Mesendoderm (in vitro differentiated cells): ENCODE data around the gene CSNK1E.

Experiments used
- DNase-seq: peaks from one replicate; pipeline ENCODE4 v3.0.0; 2013
- H2AK5ac ChIP-seq: 2 replicates; pipeline ENCODE4 v1.6.1; 2013; ENCODE audit warnings: low read length, inconsistent platforms
- H2BK120ac ChIP-seq: 2 replicates; pipeline ENCODE4 v1.6.1; 2013; ENCODE audit warnings: low read depth, mild to moderate bottlenecking, low read length, moderate library complexity, mixed read lengths
- H2BK15ac ChIP-seq: replicated peaks from 2 replicates; pipeline ENCODE4 v1.6.1; 2013; ENCODE audit warnings: low read depth, mild to moderate bottlenecking, moderate library complexity
- H2BK5ac ChIP-seq: 2 replicates; pipeline ENCODE4 v1.6.1; 2013; ENCODE audit warnings: low read length, inconsistent platforms
- H3K18ac ChIP-seq: 2 replicates; pipeline ENCODE4 v1.6.1; 2013; ENCODE audit warnings: mild to moderate bottlenecking, low read length, mixed read lengths
- H3K23ac ChIP-seq: one replicate; pipeline ENCODE4 v1.6.1; 2013; ENCODE audit warnings: low read length
- H3K27ac ChIP-seq: 2 replicates; pipeline ENCODE4 v1.5.1; 2013; ENCODE audit warnings: low read depth, mild to moderate bottlenecking, inconsistent platforms, low read length, moderate library complexity
- H3K27me3 ChIP-seq: 2 replicates; pipeline ENCODE4 v1.6.1; 2013; ENCODE audit warnings: low read length, control low read depth, mild to moderate bottlenecking, inconsistent platforms; ENCODE audit not compliant: insufficient read depth, poor library complexity
- H3K36me3 ChIP-seq: 2 replicates; pipeline ENCODE4 v1.6.1; 2013; ENCODE audit warnings: low read length, inconsistent platforms; ENCODE audit not compliant: control insufficient read depth, insufficient read depth
- H3K4ac ChIP-seq: one replicate; pipeline ENCODE4 v1.6.1; 2013; ENCODE audit warnings: low read depth, mild to moderate bottlenecking, low read length, moderate library complexity
- H3K4me1 ChIP-seq: 2 replicates; pipeline ENCODE4 v1.6.1; 2013; ENCODE audit warnings: low read depth, low read length, inconsistent platforms; ENCODE audit not compliant: control insufficient read depth
- H3K4me2 ChIP-seq: 2 replicates; pipeline ENCODE4 v1.6.1; 2013; ENCODE audit warnings: low read length
- H3K4me3 ChIP-seq: 2 replicates; pipeline ENCODE4 v1.5.1; 2013; ENCODE audit warnings: mild to moderate bottlenecking, low read length
- H3K56ac ChIP-seq: one replicate; pipeline ENCODE4 v1.6.1; 2013; ENCODE audit warnings: low read length
- H3K79me1 ChIP-seq: 2 replicates; pipeline ENCODE4 v1.6.1; 2013; ENCODE audit warnings: low read length, inconsistent platforms
- H3K79me2 ChIP-seq: 2 replicates; pipeline ENCODE4 v1.6.1; 2013; ENCODE audit warnings: mild to moderate bottlenecking, low read length; ENCODE audit not compliant: control insufficient read depth, insufficient read depth
- H3K9ac ChIP-seq: 2 replicates; pipeline ENCODE4 v1.6.1; 2013; ENCODE audit warnings: low read length, inconsistent platforms
- H4K5ac ChIP-seq: one replicate; pipeline ENCODE4 v1.6.1; 2013; ENCODE audit warnings: low read length
- H4K8ac ChIP-seq: one replicate; pipeline ENCODE4 v1.6.1; 2013; ENCODE audit warnings: low read depth, mild to moderate bottlenecking, control low read depth, low read length, moderate library complexity
- WGBS: extraction: QIAGEN DNeasy Blood & Tissue Kit; methylation state at CpG from one replicate; pipeline ENCODE4 v1.1.7; 2013; ENCODE audit warnings: low lambda C conversion rate, missing lambda C conversion rate; ENCODE audit not compliant: insufficient coverage; ENCODE audit errors: extremely low coverage; 5-methylcytosine and 5-hydroxymethylcytosine counted together

CSNK1E gene

DNA sequence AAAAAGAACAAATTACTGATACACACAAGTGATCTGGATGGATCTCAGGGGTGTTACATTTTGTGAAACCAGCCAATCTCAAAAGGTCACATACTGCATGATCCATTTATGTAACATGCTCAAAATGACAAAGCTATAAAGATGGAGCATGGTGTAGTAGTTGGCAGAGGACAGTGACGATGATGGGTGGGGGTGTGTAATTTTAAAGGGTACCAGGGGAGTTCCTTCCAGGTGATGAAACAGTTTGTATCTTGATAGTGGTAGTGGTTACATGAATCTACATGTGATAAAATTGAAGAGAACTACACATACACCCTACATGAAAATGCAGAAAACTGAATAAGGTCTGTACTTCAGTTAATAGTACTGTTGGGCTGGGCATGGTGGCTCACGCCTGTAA lies 61.5 kb downstream of the CSNK1E start:
- Histone ChIP-seq H3K27ac (no peak overlapping the region), H3K27me3 (no peaks in the 10 kb centered on the region), H3K56ac (no peak overlapping the region), H3K4ac (no peak overlapping the region), H3K79me1 (peaks cover 9% of the 10 kb centered on the region), H2AK5ac (no peak overlapping the region), H3K4me3 (no peak overlapping the region), H2BK120ac (no peak overlapping the region), H4K5ac (no peak overlapping the region), H3K23ac (no peak overlapping the region), H4K8ac (no peak overlapping the region), H3K79me2 (peaks cover 11% of the 10 kb centered on the region), H3K4me1 (no peaks in the 10 kb centered on the region), H2BK5ac (no peak overlapping the region), H2BK15ac (no peak overlapping the region), H3K9ac (no peak overlapping the region), H3K18ac (no peak overlapping the region), H3K4me2 (no peak overlapping the region), H3K36me3 (no peaks in the 10 kb centered on the region)
- no CpG with 5 or more reads among the region's 2 CpGs for WGBS
- DNase-seq = no peak

DNA sequence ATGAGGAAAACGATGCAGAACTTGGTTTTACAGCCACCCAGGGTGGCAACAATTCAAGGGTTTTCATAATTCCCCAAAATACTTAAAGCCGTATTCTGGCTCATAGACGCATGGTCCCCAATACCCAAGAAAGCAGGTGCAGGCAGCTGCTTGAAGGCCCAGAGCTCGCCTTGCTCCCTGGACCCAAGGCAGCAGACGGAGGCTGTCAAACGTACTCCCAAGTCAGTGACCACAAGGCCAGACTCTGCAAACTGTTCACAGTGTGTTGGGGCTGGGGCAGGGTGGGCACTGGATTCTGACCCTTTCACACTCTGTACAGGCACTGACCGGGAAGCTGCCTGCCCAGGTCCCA lies 65.9 kb downstream of the CSNK1E start:
- Histone ChIP-seq H2AK5ac (no peak overlapping the region), H3K4me1 (no peaks in the 10 kb centered on the region), H3K27ac (no peak overlapping the region), H3K23ac (no peak overlapping the region), H3K79me2 (peaks cover 3% of the 10 kb centered on the region), H3K9ac (no peak overlapping the region), H2BK120ac (no peak overlapping the region), H2BK15ac (no peak overlapping the region), H3K4me2 (no peak overlapping the region), H4K8ac (no peak overlapping the region), H3K4ac (no peak overlapping the region), H3K18ac (no peak overlapping the region), H3K4me3 (no peak overlapping the region), H4K5ac (no peak overlapping the region), H2BK5ac (no peak overlapping the region), H3K36me3 (no peaks in the 10 kb centered on the region), H3K56ac (no peak overlapping the region), H3K27me3 (no peaks in the 10 kb centered on the region), H3K79me1 (peaks cover 14% of the 10 kb centered on the region)
- DNase-seq = no peak
- WGBS = no CpG with 5 or more reads among the region's 7 CpGs

DNA sequence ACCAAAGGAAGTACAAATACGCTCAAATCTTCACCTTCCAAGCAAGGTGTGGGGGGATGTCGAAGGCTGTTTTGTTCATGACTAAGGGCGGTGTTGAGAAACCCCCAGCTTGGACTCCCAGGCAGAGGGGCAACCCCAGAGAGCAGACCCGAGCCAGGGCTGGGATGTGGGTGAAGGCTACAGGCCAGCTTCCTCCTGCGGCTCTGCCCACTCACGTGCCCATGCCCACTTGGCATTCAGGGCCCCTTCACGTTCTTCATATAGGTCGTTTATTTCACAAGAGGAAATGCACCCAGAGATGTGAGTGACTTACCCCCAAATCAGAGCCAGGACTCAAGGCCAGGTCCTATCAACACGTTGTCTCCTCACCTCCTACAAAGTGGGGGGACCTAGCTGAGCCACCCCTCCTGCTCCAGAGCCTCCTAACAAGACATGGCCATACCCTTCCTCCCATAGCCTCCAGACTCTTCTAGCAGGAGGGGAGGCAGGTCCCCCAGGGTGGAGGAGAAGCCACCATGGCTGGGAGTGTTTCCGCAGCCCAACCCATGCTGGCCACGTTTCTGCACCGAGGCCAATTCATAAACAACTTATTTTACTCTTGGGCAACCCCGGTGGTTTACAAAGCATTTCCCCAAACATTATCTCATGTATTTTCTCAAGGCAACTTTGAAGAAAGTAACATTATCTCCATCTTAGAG lies 66.4 kb downstream of the CSNK1E start:
- H3K27ac ChIP-seq = no peak overlapping the region
- H3K4ac ChIP-seq = no peak overlapping the region
- no CpG with 5 or more reads among the region's 13 CpGs for WGBS
- H3K36me3 ChIP-seq = peaks cover 1% of the 10 kb centered on the region
- no peak overlapping the region for H2BK5ac ChIP-seq
- H3K27me3 ChIP-seq = no peaks in the 10 kb centered on the region
- no peak overlapping the region for H2AK5ac ChIP-seq
- H3K4me1 ChIP-seq = no peaks in the 10 kb centered on the region
- H3K56ac ChIP-seq = no peak overlapping the region
- no peak overlapping the region for H3K18ac ChIP-seq
- no peak overlapping the region for H3K23ac ChIP-seq
- no peak overlapping the region for H3K4me2 ChIP-seq
- DNase-seq = no peak
- H2BK120ac ChIP-seq = no peak overlapping the region
- peaks cover 14% of the 10 kb centered on the region for H3K79me1 ChIP-seq
- H3K4me3 ChIP-seq = no peak overlapping the region
- H3K9ac ChIP-seq = no peak overlapping the region
- peaks cover 3% of the 10 kb centered on the region for H3K79me2 ChIP-seq
- H4K5ac ChIP-seq = no peak overlapping the region
- H2BK15ac ChIP-seq = no peak overlapping the region
- no peak overlapping the region for H4K8ac ChIP-seq

DNA sequence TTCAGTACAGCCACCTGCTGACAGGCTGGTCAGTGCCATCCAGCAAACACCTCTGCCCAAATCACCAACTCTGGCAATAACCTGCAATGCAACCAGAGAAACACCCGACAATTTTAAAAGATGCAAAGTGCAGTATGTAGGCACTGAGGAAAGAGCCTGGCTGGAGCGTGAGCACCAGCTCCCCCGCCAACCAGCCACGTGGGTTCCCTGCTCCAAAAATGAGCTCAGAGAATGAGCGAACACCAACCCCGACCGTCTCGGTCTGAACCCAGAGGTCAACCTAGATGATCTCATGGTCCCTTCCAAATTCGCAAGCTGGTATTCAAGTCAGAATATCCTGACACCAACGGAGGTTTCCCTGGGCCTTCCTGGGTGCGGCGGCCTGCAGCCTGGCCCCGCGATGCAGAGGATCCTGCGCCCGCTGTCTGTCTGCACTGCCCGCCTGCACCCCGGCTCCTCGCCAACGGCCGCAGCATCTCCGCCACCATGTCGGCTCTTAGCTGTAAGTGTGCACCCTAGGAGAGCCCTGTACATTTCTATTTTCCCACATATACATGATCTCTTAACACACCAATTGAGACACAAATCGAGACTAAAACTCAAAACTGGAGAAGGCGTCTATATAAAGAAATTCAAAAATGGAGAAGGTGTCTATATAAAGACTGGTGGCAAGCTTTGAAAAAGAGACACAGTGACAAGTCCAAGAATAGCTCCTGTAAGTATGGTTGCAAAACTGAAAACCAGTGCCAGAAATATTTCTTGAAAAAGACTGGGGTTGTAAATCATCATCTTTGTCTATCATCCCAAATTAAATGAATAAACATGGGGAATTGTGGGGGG lies 67.2 kb downstream of the CSNK1E start:
- Histone ChIP-seq H3K4me2 (no peak overlapping the region), H3K79me2 (peaks cover 2% of the 10 kb centered on the region), H3K23ac (no peak overlapping the region), H3K27me3 (no peaks in the 10 kb centered on the region), H2BK15ac (no peak overlapping the region), H3K36me3 (peaks cover 1% of the 10 kb centered on the region), H3K4me3 (no peak overlapping the region), H2AK5ac (no peak overlapping the region), H3K4me1 (no peaks in the 10 kb centered on the region), H3K79me1 (peaks cover 14% of the 10 kb centered on the region), H3K56ac (no peak overlapping the region), H3K27ac (no peak overlapping the region), H3K9ac (no peak overlapping the region), H2BK120ac (no peak overlapping the region), H4K5ac (no peak overlapping the region), H3K18ac (no peak overlapping the region), H4K8ac (no peak overlapping the region), H2BK5ac (no peak overlapping the region), H3K4ac (no peak overlapping the region)
- no peak for DNase-seq
- no CpG with 5 or more reads among the region's 25 CpGs for WGBS

DNA sequence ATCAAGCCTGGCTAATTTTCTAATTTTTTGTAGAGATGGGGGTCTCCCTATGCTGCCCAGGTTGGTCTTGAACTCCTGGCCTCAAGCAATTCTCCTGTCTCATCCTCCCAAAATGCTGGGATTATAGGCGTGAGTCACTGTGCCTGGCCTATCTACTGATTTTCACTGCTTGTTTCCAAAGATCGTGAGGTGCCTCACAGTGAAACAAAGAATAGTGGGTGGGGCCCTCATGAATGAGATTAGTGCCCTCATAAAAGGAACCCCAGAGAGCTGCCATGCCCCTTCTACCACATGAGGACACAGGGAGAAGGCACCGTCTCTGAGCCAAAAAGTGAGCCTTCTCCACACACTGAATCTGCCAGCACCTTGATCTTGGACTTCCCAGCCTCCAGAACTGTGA lies 67.9 kb downstream of the CSNK1E start:
- H3K4me3 ChIP-seq = no peak overlapping the region
- H4K8ac ChIP-seq = no peak overlapping the region
- peaks cover 2% of the 10 kb centered on the region for H3K79me2 ChIP-seq
- no peak overlapping the region for H3K9ac ChIP-seq
- peaks cover 1% of the 10 kb centered on the region for H3K36me3 ChIP-seq
- no peak overlapping the region for H3K18ac ChIP-seq
- no peak overlapping the region for H3K4me2 ChIP-seq
- WGBS = no CpG with 5 or more reads among the region's 3 CpGs
- no peak overlapping the region for H2AK5ac ChIP-seq
- H3K4me1 ChIP-seq = no peaks in the 10 kb centered on the region
- H4K5ac ChIP-seq = no peak overlapping the region
- no peak overlapping the region for H3K56ac ChIP-seq
- no peak overlapping the region for H3K4ac ChIP-seq
- H3K23ac ChIP-seq = no peak overlapping the region
- DNase-seq = no peak
- no peak overlapping the region for H2BK15ac ChIP-seq
- no peak overlapping the region for H3K27ac ChIP-seq
- H2BK120ac ChIP-seq = no peak overlapping the region
- no peaks in the 10 kb centered on the region for H3K27me3 ChIP-seq
- peaks cover 14% of the 10 kb centered on the region for H3K79me1 ChIP-seq
- no peak overlapping the region for H2BK5ac ChIP-seq
